Chondrocyte (in vitro differentiated cells): ENCODE results near the gene CRABP1. TPM values are rescaled to one million over a fixed set of nuclear protein-coding genes. Genes with fewer than 3 reads are reported as not detected.
A peak's percentile ranks its signal among the peaks of the same experiment; 100 is the strongest.
"Not testable (repeated sequence)": the region's sequence is repeated elsewhere in the genome, so short reads cannot be mapped to it uniquely, and the experiment has no call there.

Source experiments
- DNase-seq: peaks from one replicate; pipeline ENCODE4 v3.0.0; 2021; ENCODE audit warnings: mixed read lengths, low spot score
- H3K27ac Mint-ChIP-seq: one replicate; pipeline ENCODE4 v1.8.0; 2021; ENCODE audit warnings: mild to moderate bottlenecking, moderate library complexity, mixed read lengths; ENCODE audit not compliant: unreplicated experiment
- H3K27me3 Mint-ChIP-seq: 2 replicates; pipeline ENCODE4 v1.8.0; 2021; ENCODE audit warnings: low read depth, mixed read lengths
- H3K36me3 Mint-ChIP-seq: 2 replicates; pipeline ENCODE4 v1.8.0; 2021; ENCODE audit warnings: low read depth, mixed read lengths
- H3K4me1 Mint-ChIP-seq: 2 replicates; pipeline ENCODE4 v1.8.0; 2021; ENCODE audit warnings: low read depth, mild to moderate bottlenecking, mixed read lengths
- H3K4me3 Mint-ChIP-seq: one replicate; pipeline ENCODE4 v1.8.0; 2021; ENCODE audit warnings: mild to moderate bottlenecking, moderate library complexity, mixed read lengths; ENCODE audit not compliant: unreplicated experiment
- H3K9me3 Mint-ChIP-seq: 2 replicates; pipeline ENCODE4 v1.8.0; 2021; ENCODE audit warnings: low read depth, mixed read lengths
- CTCF ChIP-seq: fragments of 200-600 bp; sonication (generic); IDR thresholded peaks from 2 replicates; pipeline ENCODE4 v1.5.0; 2021; ENCODE audit warnings: antibody characterized with exemption, mild to moderate bottlenecking, moderate library complexity
- total RNA-seq: library from RNA; stranded (reverse); gene quantifications from 3 replicates; pipeline ENCODE4 v1.2.1, GENCODE V29; 2021

CRABP1 gene
- total RNA-seq, 1 donor from 2014 or later: not detected

GRCh38 chr15:78374436-78375393, 34.6 kb downstream of the CRABP1 start:
- H3K27ac Mint-ChIP-seq: no peak overlapping the region
- no peak overlapping the region for H3K4me3 Mint-ChIP-seq
- no peaks in the 10 kb centered on the region for H3K9me3 Mint-ChIP-seq

DNA sequence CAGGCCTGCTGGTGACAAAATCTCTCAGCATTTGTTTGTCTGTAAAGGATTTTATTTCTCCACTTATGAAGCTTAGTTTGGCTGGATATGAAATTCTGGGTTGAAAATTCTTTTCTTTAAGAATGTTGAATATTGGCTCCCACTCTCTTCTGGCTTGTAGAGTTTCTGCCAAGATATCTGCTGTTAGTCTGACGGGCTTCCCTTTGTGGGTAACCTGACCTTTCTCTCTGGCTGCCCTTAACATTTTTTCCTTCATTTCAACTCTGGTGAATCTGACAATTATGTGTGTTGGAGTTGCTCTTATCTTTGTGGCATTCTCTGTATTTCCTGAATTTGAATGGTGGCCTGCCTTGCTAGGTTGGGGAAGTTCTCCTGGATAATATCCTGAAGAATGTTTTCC, 40.0 kb downstream of the CRABP1 start:
- H3K9me3 Mint-ChIP-seq, H3K4me3 Mint-ChIP-seq, H3K27ac Mint-ChIP-seq, H3K4me1 Mint-ChIP-seq, DNase-seq, H3K36me3 Mint-ChIP-seq: not testable (repeated sequence)
- peaks cover 38% of the 10 kb centered on the region for H3K27me3 Mint-ChIP-seq

More at GRCh38 chr15:78374436-78375393, 34.6 kb downstream of the CRABP1 start:
- H3K27me3 Mint-ChIP-seq: peaks cover 13% of the 10 kb centered on the region
- no peaks in the 10 kb centered on the region for H3K4me1 Mint-ChIP-seq
- peak; percentile 51 for DNase-seq
- TF ChIP-seq CTCF: no peak
- H3K36me3 Mint-ChIP-seq: peaks cover 3% of the 10 kb centered on the region

DNA sequence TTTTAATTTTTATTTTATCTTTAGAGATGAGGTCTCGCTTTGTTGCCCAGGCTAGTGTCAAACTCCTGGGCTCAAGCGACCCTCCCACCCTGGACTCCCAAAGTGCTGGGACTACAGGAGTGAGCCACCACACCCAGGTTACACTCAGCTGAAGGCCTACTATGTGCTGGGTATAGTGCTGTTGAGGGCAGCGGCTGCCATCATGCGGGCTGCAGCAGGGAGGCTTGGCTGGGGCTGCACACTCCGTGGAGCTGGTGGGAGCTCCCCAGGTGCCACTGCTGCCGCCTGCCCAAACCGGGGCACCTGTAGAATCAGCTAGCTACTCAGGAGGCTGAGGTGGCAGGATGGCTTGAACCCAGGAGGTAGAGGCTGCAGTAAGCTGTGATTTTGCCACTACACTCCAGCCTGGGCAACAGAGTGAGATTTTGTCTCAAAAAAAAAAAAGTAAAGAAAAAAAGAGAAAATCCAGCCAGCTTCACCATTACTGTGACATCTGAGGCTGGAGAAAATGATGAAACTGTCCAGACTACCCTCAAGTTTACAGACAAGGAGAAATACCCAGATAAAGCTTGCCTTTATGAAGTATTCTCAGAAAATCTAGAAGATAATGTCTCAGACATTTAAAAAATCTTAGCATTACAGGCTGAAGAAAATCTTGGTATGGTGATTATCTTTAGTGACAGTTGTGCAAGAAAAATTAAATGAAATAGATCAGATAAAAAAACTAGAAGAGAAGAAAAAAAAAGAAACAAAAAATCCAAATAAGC, 42.1 kb downstream of the CRABP1 start:
- TF ChIP-seq CTCF: no peak
- H3K27ac Mint-ChIP-seq: no peak overlapping the region
- no peak overlapping the region for H3K4me3 Mint-ChIP-seq
- H3K4me1 Mint-ChIP-seq: no peaks in the 10 kb centered on the region
- H3K27me3 Mint-ChIP-seq: peaks cover 53% of the 10 kb centered on the region
- peaks cover 3% of the 10 kb centered on the region for H3K36me3 Mint-ChIP-seq
- peak; percentile 37 for DNase-seq
- H3K9me3 Mint-ChIP-seq: peaks cover 5% of the 10 kb centered on the region

DNA sequence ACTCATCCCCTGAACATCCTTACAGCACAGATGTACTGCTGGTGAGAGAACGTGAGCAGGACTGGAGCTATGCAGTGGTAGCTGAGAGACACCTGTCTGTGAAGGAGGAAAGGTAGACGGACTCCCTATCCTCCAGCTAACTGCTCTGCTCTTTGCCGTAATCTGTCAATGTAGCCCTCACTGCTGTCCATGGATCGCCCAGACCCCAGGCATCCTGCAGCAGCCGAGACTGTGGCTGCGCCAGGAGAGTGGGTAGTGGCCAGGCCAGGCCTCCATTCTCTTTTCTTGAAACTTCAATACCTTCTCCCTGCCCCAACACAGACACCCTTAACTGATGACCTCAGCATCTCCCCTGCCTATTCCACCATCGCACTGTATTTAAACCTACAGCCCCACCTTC, 44.5 kb downstream of the CRABP1 start:
- H3K27ac Mint-ChIP-seq: no peak overlapping the region
- peaks cover 5% of the 10 kb centered on the region for H3K9me3 Mint-ChIP-seq
- H3K36me3 Mint-ChIP-seq: peaks cover 1% of the 10 kb centered on the region
- peaks cover 6% of the 10 kb centered on the region for H3K4me1 Mint-ChIP-seq
- DNase-seq: peak; percentile 40
- H3K4me3 Mint-ChIP-seq: no peak overlapping the region
- no peak for TF ChIP-seq CTCF
- H3K27me3 Mint-ChIP-seq: peaks cover 42% of the 10 kb centered on the region

GRCh38 chr15:78387246-78388037, 47.3 kb downstream of the CRABP1 start:
- Mint-ChIP-seq H3K9me3 (no peaks in the 10 kb centered on the region), H3K36me3 (no peaks in the 10 kb centered on the region), H3K27me3 (peaks cover 38% of the 10 kb centered on the region), H3K4me3 (no peak overlapping the region), H3K27ac (no peak overlapping the region), H3K4me1 (peaks cover 6% of the 10 kb centered on the region)
- no peak for DNase-seq
- TF ChIP-seq CTCF: no peak
